GM12873 (cell line): Measurements from ENCODE around the gene CTIF.

Source experiments
- CTCF ChIP-seq: IDR thresholded peaks from 2 replicates; pipeline ENCODE4 v1.5.1; 2012; ENCODE audit warnings: low read depth, mild to moderate bottlenecking, moderate library complexity, low read length, control low read depth; ENCODE audit not compliant: insufficient read depth; ENCODE audit errors: missing control alignments

The CTIF gene

GRCh38 chr18:48613589-48614404, 75.0 kb downstream of the CTIF start:
- TF ChIP-seq CTCF = no peak

DNA sequence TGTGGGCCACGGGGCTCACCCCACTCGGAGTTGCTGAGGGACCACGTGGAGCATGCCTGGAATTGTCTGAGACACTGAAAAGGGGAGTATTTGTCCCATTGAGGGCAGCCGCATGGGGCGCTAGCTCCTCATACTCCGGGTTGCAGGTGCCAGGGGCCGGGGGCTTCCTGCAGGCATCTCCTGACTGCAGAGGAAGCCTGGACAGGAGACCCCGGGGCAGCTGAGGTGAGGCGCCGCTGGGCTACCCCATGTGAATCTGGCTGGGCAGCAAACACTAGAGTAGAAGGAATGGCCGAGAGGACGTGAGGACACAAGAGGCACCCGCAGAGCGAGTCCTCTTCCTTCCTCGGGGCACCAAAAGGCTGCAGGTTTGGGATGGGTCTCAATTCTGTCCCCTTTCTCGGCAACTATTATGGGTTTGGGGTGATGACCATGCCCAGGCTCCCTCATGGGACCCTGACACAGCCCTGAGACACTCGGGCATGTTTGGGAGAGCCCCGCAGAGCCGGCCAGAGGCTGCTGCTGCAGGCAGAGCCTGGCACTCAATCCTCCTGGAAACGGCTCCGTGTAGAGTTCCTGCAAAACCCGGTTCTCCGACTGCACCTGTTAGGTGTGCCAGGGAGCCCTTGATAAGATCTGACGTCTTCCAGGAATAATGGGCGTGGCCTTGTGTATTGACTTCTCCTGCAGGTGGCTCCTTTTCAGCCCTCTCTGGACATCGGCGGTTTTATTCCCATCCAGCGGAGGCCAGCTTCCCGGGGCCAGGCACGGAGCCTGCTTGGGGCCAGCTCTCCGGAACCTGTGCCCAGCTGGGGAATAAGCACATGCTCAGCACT, 77.0 kb downstream of the CTIF start:
- no peak for TF ChIP-seq CTCF

DNA sequence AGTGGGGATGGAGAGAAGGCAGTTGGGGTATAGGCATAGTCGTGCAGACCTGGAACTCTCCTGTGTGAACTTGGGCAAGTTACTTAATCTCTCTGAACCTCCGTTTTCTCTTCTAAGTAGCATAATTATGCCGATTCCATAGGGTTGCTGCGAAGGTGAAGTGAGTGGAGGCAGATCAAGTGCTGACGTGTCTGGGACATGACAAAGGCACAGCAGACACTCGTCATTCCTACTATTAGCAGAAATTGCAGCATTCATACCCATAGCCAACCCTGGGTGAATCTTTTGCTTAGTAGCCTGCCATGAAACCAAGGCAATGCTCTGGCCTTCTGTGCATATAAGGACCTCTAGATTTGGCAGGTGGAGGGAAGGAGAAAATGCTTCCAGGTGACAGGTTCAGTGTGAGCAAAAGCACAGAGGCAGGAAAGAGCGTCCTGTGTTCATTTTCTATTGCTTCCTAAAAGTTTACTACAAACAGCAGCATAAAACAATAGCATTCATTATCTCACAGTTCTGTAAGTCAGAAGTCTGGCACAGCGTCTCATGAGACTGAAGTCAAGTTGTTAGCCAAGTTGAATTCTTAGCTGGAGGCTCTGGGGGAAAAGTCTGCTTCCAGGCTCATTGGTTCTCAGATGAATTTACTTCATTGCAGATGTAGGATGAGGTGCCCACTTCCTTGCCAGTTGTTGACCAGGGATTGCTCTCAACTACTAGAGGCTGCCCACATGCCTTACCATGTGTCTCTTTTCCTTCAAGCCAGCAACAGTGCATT, 77.8 kb downstream of the CTIF start:
- TF ChIP-seq CTCF = no peak

DNA sequence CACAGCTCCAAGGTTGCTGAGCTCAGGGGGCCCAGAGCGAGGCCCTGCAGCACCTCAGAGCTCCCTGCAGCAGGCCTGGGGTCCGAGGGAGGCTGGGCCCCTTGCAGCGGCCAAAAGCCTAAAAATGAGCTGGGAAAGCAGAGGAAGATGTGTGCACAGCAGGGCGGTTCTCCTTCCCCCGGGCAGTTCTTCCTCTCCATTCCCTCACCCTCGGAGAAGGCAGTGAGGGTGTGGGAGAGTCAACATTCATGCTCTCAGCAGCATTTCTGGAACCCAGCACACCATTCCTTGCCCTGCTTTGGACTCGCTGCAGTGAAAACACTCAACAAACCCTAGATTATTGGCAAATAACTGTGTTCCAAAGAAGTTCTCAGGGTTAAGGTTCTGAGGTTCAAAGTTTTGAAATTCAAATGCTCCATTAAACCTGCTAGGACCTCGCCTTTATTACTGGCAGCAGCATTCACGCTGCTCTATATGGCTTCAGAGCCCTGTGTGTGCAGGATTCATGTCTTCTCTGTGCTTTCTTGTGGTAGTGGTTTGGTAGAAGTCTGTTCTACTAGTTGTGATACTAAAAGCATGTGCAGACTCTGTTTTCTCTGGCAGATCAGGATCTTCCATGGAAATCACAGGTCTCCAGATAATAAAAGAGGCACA, 79.1 kb downstream of the CTIF start:
- TF ChIP-seq CTCF = no peak

- TF ChIP-seq CTCF = no peak
Observed at GRCh38 chr18:48619016-48619415, 80.2 kb downstream of the CTIF start.

- TF ChIP-seq CTCF = no peak
Observed at GRCh38 chr18:48619501-48619900, 80.7 kb downstream of the CTIF start.
